GM10248 (cell line): ENCODE data around the gene GMDS.

Source experiments
- CTCF ChIA-PET: fragments of 300-600 bp; sonication (Branson Sonifier 250); formaldehyde crosslinking; extraction: SDS; loops from one replicate; lab custom pipeline; 2021; ENCODE audit warnings: antibody characterized with exemption; lab: Yijun Ruan, JAX
- POLR2A ChIA-PET: fragments of 350-650 bp; sonication (Branson Sonifier 250); formaldehyde crosslinking; extraction: SDS; loops from one replicate; lab custom pipeline; 2020; ENCODE audit warnings: antibody characterized with exemption; lab: Yijun Ruan, JAX
- DNase-seq: peaks from one replicate; pipeline ENCODE4 v3.0.0; 2012; ENCODE audit errors: extremely low spot score
- TF ChIP-seq, protein P1 (sequence below): IDR thresholded peaks from 2 replicates; pipeline ENCODE4 v1.5.1; 2012; ENCODE audit warnings: mild to moderate bottlenecking, low read depth; ENCODE audit errors: extremely low read depth, missing control alignments, control extremely low read depth

Gene GMDS

DNA sequence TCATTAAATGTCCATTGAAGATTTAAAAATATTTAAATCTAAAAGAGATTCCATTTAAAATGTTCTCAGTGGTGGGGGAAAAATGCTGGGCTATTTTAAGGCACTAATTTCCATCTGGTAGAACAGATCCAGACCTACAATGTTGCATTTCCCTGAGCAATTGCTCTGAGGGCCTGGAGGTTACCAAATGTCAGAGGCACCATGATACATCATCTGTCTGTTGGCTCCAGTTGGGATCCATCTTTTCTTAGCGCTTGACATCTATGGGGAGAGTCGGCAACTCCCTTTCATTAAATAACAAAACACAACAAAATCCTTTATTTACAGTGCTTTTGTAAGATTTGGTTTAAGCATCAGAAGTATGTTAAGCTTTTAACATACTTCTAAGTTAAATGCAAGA lies 411.2 kb downstream of the GMDS start:
- no peak for DNase-seq
- ChIA-PET POLR2A (no interaction called here), CTCF (interaction anchor here (1.0 kb wide), 1 partner anchor 10 kb away, joined by 3 read pairs; no protein-coding TSS in a partner anchor)
- TF ChIP-seq, protein P1, sequence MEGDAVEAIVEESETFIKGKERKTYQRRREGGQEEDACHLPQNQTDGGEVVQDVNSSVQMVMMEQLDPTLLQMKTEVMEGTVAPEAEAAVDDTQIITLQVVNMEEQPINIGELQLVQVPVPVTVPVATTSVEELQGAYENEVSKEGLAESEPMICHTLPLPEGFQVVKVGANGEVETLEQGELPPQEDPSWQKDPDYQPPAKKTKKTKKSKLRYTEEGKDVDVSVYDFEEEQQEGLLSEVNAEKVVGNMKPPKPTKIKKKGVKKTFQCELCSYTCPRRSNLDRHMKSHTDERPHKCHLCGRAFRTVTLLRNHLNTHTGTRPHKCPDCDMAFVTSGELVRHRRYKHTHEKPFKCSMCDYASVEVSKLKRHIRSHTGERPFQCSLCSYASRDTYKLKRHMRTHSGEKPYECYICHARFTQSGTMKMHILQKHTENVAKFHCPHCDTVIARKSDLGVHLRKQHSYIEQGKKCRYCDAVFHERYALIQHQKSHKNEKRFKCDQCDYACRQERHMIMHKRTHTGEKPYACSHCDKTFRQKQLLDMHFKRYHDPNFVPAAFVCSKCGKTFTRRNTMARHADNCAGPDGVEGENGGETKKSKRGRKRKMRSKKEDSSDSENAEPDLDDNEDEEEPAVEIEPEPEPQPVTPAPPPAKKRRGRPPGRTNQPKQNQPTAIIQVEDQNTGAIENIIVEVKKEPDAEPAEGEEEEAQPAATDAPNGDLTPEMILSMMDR: no peak

DNA sequence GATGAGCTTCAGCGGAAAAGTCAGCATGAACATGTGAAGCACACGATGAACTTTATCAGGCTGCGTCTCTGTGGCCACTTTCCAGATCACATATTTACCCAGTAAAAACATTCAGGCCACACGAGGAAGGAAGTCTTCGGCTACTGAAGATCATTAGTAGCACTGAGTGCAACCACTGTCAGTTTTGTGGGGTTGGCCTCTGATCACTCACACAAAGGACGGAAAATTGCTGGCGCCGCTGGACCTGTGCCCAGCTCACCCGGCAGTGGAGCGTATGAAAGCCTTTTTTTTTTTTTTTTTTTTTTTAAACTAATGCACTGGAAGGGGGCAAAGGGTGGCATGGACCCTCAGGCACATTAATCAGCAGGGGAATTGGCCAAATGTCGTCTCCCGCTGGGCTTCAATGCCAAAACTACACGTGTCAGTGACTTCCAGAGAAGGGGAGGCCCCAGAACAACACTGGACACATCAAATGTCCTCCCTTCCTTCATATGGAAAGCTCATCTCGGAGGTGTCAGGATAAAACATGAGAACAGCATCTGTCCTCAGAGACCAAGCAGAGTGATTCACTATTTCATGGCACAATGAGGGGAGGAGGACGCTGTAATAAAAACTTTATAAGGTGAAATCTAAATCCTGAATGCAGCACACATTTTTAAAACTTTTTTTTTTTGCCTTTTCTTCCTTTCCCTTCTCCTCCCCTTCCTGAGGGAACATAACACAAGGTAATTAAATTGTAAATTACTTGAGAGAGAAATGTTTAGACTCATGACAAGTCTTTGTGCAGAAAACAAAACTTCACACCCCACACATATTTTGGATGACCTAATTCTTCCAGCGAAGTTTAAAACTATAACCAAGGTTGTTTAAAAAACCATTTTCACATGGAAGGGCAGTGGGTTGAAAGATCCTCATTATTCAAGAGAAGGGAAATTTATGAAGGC lies 412.3 kb downstream of the GMDS start:
- CTCF ChIA-PET: interaction anchor here (0.6 to 1.0 kb wide), 2 partner anchors 11 to 12 kb away, joined by 3 read pairs; no protein-coding TSS in a partner anchor
- no peak for DNase-seq
- TF ChIP-seq, protein P1: no peak
- POLR2A ChIA-PET: interaction anchor here (0.7 kb wide), 1 partner anchor 35 kb away, joined by 5 read pairs; no protein-coding TSS in a partner anchor

DNA sequence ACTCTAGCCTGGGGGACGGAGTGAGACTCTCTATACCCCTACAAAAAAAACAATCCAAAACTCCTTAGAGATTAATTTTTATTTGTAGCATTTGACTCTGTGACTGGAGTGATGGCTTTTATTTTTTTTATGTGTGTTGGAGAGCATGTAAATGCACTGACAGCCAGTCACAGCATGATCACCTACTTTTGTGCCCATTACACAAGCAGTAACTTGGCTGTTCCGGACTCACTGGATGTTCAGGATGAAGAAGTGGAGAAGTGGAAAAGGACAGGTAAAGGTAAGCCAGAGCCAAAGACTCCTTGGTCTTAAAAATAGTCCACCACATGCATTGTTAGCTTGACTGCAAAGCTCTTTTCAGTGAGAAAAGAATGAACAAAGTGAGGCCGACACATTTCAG lies 413.0 kb downstream of the GMDS start:
- no peak for DNase-seq
- CTCF ChIA-PET: interaction anchor here (0.6 kb wide), 1 partner anchor 12 kb away, joined by 3 read pairs; no protein-coding TSS in a partner anchor
- POLR2A ChIA-PET: no interaction called here

DNA sequence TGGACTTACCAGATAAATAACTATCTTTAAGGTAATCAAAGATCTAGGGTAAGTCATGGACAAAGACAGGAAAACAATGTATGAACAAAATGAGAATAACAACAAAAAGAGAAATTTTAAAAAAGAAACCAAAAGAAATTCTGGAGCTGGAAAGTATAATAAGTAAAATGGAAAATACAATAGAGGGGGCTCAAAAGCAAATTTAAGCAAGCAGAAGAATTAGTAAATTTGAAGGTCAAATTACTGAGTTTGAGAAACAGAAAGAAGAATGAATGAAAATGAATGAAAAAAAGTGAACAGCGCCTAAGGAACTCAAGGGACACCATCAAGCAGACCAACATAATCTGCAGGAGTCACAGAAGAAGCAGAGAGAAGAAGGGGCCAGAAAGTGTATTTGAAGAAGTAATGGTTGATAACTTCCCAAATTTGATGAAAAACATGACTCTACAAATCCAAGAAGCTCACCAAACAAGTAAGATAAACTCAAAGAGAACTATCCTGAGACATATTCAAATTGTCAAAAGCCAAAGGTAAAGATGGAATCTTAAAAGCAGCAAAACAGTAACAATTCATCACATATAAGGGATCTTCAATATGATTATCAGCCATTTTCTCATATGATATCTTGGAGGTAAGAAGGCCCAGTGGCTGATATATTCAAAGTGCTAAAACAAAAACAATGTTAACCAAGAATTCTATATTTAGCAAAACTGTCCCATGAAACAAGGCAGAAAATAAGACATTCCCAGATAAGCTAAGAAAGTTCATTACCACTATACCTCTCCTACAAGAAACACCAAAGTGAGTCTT lies 417.2 kb downstream of the GMDS start:
- POLR2A ChIA-PET: no interaction called here
- CTCF ChIA-PET: no interaction called here
- no peak for DNase-seq
- TF ChIP-seq, protein P1: no peak

More for the DNA sequence above, 413.0 kb downstream of the GMDS start:
- TF ChIP-seq, protein P1: no peak

DNA sequence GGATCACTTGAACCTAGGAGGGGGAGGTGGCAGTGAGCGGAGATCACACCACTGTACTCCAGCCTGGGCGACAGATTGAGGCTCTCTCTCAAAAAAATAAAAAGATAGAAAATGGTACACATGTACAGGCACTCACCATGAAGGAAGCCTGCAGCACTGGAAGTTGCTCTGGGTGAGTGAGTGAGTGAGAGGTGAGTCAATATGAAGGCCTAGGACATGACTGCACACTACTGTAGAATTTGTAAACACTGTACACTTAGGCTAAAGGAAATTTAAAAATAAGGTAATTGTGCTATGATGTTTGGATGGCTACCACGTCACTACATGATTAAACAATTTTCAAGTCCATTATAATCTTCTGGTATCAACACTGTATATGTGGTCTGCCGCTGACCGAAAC lies 419.5 kb downstream of the GMDS start:
- no peak for DNase-seq
- CTCF ChIA-PET: no interaction called here
- POLR2A ChIA-PET: no interaction called here
- TF ChIP-seq, protein P1: no peak

DNA sequence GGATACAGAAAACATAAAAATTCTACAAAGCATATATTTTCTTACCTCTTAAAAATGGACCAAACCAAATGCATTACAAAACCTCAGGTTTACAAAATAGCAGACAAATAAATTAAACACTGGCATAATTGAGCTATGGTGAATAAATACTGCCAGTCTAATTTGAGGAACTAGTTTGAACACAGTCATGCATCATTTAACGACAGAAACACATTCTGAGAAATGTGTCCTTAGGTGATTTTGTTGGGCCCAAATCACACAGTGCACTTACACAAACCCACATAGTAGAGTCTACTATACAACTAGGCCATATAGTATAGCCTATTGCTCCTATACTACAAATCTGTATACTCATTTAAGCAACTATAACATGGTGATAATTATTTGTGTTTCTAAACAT lies 420.1 kb downstream of the GMDS start:
- POLR2A ChIA-PET: no interaction called here
- DNase-seq: no peak
- TF ChIP-seq, protein P1: no peak
- CTCF ChIA-PET: no interaction called here
